K562 (cell line): ENCODE results near the gene BRD3OS.

Experiments
- EZH2 ChIP-seq: IDR thresholded peaks from 2 replicates; pipeline ENCODE4 v1.6.1; 2012; ENCODE audit warnings: low read depth, mild to moderate bottlenecking, inconsistent platforms, low read length, borderline replicate concordance
- FOXA1 ChIP-seq: fragments of 450-650 bp; IDR thresholded peaks from 2 replicates; pipeline ENCODE4 v1.6.1; 2016; ENCODE audit warnings: mild to moderate bottlenecking, borderline replicate concordance
- HDAC2 ChIP-seq: fragments of 450-650 bp; IDR thresholded peaks from 2 replicates; pipeline ENCODE4 v1.6.1; 2016; ENCODE audit warnings: mild to moderate bottlenecking
- HNRNPLL ChIP-seq: fragments of 200-400 bp; formaldehyde crosslinking; IDR thresholded peaks from 2 replicates; pipeline ENCODE4 v1.6.1; 2017; ENCODE audit warnings: low read length, low read depth, mild to moderate bottlenecking; ENCODE audit not compliant: poor library complexity, severe bottlenecking
- IFI16 ChIP-seq: fragments of 250-450 bp; sonication (Bioruptor Pico); IDR thresholded peaks from 2 replicates; pipeline ENCODE4 v2.1.2; 2022; ENCODE audit warnings: mild to moderate bottlenecking, inconsistent platforms
- KAT2B ChIP-seq: IDR thresholded peaks from one replicate; pipeline ENCODE4 v1.6.1; 2012; ENCODE audit warnings: low read depth, mild to moderate bottlenecking, control low read depth, inconsistent platforms, low read length, moderate library complexity
- POLR2A ChIP-seq: fragments of 450-650 bp; conservative IDR thresholded peaks from 2 replicates; pipeline ENCODE4 v1.6.1; 2016
- RAD21 ChIP-seq, 2 experiments: fragments of 250-450 bp in 1 of 2; fragments of 450-650 bp in 1 of 2; sonication (Bioruptor Pico) in 1 of 2; formaldehyde crosslinking in 1 of 2; IDR thresholded peaks in 1 of 2; conservative IDR thresholded peaks in 1 of 2; 2 replicates each; pipeline versions ENCODE4 v1.4.0 to v1.8.0; 2020 to 2022; ENCODE audit warnings: mild to moderate bottlenecking in 2 of 2, moderate library complexity in 1 of 2
- TEAD2 ChIP-seq: fragments of 450-650 bp; IDR thresholded peaks from 2 replicates; pipeline ENCODE4 v1.6.1; 2016; ENCODE audit warnings: missing genetic modification characterization, control low read depth, missing compliant biosample characterization
- ZNF232 ChIP-seq: sonication (generic); formaldehyde crosslinking; IDR thresholded peaks from 2 replicates; pipeline ENCODE4 v1.8.0; 2022; ENCODE audit warnings: mild to moderate bottlenecking, missing genetic modification reagents
- TF ChIP-seq, protein P1 (sequence below): fragments of 450-650 bp; IDR thresholded peaks from 2 replicates; pipeline ENCODE4 v1.6.1; 2017; ENCODE audit warnings: antibody characterized with exemption, mild to moderate bottlenecking
- TF ChIP-seq, protein P2 (sequence below): fragments of 450-650 bp; IDR thresholded peaks from 2 replicates; pipeline ENCODE4 v1.7.0; 2016; ENCODE audit warnings: borderline replicate concordance
- TF ChIP-seq, protein P3 (sequence below): fragments of 450-650 bp; IDR thresholded peaks from 2 replicates; pipeline ENCODE4 v1.6.1; 2016; ENCODE audit warnings: low read depth, mild to moderate bottlenecking, moderate library complexity

DNA sequence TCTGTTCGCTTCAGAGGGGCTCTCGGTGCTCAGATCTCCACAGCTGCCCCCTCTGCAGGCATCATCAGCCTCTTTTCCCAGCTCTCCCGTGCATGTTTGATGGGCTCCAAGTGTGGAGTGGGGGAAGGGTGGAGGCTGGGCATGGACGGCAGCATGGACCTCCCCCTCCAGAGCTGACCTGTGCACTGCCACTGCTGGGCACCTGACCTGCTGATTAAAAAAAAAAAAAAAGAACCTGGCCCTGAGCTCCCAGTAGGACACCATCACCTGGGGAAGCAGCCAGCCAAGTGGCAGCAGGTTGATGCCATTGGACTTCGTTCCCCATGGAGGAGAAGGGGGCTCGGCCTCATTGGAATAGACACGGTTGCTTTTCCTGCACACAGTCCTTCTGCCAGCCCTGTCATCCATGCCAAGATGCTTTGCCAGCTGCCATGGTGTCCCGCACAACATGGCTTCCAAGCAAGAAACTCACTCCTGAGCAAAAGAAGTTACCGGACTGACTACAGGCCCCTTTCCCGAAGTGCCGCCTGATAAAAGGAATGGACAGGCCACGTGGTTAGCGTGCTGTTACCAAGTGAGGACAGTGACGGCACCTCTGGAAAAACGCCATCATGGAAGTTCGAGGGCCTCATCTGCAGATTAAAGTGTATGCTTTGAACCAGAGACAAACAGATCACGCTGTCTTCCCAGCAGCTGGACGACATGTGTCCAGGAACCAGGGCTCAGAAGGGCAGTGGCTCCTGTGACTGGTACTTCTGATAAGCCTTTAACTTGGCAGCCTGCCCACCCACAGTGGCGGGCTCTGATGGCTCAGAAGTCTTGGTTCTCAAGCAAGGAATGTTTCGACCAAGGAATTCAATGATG is 14.7 kb upstream of the BRD3OS start:
- TF ChIP-seq TEAD2 (tag) (no peak), RAD21 (CRISPR knock-in tag; conservative IDR thresholded peaks at IDR 0.05 in 1 of 2, IDR thresholded peaks at IDR 0.05 in 1 of 2) (no peak), ZNF232 (CRISPR knock-in tag) (no peak), HNRNPLL (no peak), IFI16 (CRISPR knock-in tag) (no peak), EZH2 (no peak), HDAC2 (no peak), POLR2A (no peak), FOXA1 (no peak), KAT2B (no peak)
- TF ChIP-seq, protein P1, sequence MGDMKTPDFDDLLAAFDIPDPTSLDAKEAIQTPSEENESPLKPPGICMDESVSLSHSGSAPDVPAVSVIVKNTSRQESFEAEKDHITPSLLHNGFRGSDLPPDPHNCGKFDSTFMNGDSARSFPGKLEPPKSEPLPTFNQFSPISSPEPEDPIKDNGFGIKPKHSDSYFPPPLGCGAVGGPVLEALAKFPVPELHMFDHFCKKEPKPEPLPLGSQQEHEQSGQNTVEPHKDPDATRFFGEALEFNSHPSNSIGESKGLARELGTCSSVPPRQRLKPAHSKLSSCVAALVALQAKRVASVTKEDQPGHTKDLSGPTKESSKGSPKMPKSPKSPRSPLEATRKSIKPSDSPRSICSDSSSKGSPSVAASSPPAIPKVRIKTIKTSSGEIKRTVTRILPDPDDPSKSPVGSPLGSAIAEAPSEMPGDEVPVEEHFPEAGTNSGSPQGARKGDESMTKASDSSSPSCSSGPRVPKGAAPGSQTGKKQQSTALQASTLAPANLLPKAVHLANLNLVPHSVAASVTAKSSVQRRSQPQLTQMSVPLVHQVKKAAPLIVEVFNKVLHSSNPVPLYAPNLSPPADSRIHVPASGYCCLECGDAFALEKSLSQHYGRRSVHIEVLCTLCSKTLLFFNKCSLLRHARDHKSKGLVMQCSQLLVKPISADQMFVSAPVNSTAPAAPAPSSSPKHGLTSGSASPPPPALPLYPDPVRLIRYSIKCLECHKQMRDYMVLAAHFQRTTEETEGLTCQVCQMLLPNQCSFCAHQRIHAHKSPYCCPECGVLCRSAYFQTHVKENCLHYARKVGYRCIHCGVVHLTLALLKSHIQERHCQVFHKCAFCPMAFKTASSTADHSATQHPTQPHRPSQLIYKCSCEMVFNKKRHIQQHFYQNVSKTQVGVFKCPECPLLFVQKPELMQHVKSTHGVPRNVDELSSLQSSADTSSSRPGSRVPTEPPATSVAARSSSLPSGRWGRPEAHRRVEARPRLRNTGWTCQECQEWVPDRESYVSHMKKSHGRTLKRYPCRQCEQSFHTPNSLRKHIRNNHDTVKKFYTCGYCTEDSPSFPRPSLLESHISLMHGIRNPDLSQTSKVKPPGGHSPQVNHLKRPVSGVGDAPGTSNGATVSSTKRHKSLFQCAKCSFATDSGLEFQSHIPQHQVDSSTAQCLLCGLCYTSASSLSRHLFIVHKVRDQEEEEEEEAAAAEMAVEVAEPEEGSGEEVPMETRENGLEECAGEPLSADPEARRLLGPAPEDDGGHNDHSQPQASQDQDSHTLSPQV, result no peak
- TF ChIP-seq, protein P2, sequence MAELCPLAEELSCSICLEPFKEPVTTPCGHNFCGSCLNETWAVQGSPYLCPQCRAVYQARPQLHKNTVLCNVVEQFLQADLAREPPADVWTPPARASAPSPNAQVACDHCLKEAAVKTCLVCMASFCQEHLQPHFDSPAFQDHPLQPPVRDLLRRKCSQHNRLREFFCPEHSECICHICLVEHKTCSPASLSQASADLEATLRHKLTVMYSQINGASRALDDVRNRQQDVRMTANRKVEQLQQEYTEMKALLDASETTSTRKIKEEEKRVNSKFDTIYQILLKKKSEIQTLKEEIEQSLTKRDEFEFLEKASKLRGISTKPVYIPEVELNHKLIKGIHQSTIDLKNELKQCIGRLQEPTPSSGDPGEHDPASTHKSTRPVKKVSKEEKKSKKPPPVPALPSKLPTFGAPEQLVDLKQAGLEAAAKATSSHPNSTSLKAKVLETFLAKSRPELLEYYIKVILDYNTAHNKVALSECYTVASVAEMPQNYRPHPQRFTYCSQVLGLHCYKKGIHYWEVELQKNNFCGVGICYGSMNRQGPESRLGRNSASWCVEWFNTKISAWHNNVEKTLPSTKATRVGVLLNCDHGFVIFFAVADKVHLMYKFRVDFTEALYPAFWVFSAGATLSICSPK, result no peak
- TF ChIP-seq, protein P3, sequence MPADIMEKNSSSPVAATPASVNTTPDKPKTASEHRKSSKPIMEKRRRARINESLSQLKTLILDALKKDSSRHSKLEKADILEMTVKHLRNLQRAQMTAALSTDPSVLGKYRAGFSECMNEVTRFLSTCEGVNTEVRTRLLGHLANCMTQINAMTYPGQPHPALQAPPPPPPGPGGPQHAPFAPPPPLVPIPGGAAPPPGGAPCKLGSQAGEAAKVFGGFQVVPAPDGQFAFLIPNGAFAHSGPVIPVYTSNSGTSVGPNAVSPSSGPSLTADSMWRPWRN, result no peak
